HG03342 (cell line): ENCODE data around the gene DNAJC25.
"Not testable (repeated sequence)": the region's sequence is repeated elsewhere in the genome, so short reads cannot be mapped to it uniquely, and the experiment has no call there.

ENCODE experiments used
- ATAC-seq: cut with Tn5 transposase; IDR thresholded peaks from one replicate; pipeline ENCODE4 v1.9.1; 2021; ENCODE audit warnings: mild to moderate bottlenecking, moderate library complexity; ENCODE audit not compliant: unreplicated experiment

Gene DNAJC25

DNA sequence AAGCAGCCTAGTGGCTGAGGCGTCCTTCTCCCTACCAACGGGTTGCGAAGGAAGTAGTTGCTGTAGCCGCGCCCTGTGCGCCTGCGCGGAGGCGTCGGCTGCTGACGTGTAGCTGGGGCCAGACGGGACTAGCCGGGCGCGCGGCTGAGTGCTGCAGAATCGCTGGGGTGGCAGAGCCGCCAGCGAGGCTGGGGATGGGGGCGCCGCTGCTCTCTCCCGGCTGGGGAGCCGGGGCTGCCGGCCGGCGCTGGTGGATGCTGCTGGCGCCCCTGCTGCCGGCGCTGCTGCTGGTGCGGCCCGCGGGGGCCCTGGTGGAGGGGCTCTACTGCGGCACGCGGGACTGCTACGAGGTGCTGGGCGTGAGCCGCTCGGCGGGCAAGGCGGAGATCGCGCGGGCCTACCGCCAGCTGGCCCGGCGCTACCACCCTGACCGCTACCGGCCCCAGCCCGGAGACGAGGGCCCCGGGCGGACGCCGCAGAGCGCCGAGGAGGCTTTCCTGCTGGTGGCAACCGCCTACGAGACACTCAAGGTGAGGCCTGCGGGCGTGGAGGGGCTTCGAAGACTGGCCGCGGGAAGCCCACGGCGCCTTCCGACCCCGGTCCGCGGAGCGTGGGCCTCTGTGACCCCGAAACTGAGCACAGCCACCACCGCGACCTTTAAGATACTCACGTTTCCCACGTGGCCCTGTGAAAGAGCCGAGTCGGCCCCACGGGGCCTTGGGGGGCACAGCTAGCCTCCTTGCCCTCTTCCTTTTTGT is at the start of gene DNAJC25:
DNAJC25 (plus strand) TSS at position 121 of the 758 bp plus-strand sequence; CDS start at position 195, 74 bp downstream.
- ATAC-seq, result peak; percentile 98

DNA sequence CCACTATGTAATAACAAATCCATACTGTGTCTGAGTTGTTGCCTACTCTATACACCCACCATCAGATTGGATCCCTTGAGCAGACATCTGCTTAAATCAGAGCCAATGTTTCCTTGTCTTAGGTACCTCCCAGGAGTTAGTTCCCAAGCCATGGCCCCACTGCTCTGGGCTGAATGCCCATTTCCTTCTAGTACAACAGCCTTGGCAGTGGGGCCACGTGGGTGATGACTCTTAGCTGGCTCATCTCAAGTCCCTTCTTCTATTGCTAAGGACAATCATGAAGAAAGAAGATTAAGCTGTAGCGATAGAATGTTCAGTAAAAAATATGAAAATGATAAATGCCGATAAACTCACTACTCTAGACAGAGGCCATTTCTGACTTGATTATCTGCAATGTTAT is 48.2 kb upstream of the DNAJC25 start:
- ATAC-seq, result no peak

DNA sequence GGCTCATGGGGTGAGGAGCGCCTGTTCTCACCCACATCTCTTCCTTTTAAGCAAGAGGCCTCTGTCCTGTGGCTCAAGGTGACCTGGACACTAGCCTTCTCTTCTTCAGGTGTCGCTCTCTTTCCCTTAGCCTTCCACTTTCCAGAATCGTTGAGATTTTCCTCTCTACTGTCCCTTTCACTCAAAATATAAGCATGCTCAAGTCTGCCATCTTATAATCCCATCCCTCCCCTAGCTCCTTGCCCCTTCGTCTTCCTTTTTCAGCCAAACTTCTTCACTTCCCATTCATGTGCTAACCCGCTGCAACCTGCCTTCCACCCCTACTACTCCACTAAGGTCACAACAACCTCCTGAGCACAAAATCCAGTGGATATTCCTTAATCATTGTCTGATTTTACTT is 44.8 kb upstream of the DNAJC25 start:
- no peak for ATAC-seq

DNA sequence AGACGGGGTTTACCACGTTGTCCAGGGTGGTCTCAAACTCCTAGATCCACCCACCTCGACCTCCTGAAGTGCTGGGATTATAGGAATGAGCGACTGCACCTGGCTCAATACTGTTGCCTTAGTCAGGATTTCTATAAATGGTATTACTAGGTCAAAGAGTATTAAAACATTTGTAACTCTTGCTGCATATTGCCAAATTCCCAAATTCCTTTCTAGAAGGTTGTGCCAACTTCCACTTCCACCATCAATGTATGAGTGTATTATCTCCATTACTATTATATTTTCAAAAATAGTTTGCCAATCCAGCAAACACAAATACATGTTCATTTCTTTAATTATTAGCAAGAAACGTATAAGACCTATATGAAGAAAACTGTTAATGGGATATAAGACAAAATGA is 42.3 kb upstream of the DNAJC25 start:
- ATAC-seq, result no peak

DNA sequence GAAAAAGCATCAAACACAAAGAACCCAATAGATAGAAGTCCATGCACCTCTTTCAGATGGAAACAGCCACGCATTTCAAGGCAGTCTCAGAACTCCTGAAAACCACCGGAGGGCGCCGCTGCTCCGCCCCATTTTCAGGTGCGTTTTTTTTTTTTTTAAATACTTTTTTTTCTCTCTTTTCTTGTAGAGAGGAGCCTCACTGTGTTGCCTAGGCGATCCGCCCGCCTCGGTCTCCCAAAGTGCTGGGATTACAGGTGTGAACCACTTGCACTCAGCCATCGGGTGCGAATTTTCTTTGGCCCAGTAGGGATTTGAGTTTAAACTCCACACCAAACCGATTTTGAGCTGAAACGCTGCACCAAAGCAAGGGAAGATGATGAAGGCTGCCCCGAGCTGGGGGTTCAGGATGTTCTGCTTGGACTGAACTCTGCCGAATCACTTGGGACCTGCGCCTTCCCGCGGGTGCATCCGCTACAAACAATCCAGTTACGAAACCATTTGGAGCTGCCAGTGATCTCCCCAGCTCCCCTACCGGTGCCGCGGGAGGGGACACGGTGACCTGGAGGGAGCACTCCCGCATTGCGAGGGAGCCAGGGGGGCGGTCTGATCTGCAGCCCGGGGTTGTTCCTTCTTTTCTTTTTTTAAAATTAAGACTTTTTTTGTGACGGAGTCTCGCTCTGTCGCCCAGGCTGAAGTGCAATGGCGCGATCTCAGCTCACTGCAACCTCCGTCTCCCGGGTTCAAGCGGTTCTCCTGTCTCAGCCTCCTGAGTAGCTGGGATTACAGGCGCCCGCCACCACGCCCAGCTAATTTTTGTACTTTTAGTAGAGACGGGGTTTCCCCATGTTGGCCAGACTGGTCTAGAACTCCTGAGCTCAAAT is 33.0 kb upstream of the DNAJC25 start:
- peak; percentile 55 for ATAC-seq

DNA sequence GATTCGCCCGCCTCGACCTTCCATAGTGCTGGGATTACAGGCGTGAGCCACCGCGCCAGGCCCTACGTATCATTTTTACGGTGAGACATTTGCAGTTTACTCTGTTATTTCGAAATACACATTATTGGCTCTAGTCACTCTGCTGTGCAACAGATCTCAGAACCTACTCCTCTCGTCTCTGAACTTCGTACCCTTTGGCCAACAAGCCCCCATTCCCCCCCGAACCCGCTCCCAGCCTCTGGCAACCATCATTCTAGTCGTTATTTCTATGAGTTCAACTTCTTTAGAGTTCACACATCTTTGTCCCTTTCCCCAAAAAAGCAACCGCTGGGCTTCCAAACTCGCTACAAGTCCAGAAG is 32.4 kb upstream of the DNAJC25 start:
- ATAC-seq, result peak; percentile 15

DNA sequence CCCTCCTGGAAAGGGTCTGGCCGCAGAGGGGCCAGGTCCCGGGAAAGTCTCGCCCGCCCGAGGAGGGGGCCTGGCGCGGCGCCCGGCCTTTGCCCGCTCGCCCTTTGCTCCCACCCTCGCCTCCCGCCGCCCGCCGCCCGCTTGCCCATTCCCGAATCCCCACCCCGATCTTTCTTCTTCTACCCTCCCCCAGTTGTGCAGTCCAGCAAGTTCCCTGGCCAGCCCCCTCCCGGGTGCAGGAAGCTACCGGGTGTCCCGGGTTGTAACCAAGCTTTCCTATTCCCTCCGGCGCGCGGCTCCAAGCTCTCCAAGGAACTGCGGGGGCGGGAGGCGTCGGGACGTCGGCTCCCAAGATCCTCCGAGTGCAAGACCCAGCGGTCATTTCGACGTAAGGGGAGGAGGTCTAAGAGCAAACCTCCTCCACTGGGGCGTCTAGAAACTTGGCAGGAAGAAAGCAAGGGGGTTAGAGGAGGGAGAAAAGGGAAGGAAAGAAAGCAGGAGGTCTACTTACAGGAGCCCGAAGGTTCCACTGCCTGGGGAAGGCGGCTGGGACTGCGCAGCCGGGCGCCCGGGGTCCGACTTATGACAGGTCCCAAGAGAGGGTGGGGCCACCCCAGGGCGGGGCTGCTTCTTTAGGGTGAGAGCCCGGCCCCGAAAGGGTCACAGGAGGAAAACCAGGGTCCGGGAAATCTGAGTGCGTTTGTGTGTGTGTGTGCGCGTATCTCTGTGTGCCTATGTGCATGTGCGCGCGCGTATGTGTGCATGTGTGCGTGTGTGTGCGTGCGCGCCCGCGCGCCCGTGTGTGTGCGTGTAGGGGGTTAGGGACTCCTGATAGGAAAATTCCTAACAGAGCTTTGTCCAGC is 31.8 kb upstream of the DNAJC25 start, which contains the start of gene PTGR1:
PTGR1 (minus strand) TSS at position 556 of the 863 bp plus-strand sequence. CDS start 2,225 bp downstream, outside the sequence.
- ATAC-seq, result peak; percentile 38

DNA sequence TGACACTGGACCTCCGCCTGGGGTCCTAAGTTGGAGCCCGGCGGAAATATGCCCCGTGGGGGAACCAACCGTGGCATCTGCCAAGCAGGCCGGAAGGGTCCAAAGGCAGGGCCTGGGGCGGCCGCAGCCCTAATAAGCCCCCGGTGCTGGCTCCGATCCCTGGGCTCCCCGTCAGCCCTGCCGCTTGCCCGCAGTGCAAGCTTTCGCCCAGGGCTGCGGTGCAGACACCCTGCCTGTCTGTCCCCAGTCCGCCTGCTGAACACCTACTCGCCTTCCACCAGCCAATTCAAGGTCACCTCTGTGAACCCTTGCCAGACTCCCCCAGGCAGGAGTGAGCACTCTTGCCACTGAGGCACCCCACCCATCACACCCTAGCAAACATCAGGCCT is 31.2 kb upstream of the DNAJC25 start:
- no peak for ATAC-seq

DNA sequence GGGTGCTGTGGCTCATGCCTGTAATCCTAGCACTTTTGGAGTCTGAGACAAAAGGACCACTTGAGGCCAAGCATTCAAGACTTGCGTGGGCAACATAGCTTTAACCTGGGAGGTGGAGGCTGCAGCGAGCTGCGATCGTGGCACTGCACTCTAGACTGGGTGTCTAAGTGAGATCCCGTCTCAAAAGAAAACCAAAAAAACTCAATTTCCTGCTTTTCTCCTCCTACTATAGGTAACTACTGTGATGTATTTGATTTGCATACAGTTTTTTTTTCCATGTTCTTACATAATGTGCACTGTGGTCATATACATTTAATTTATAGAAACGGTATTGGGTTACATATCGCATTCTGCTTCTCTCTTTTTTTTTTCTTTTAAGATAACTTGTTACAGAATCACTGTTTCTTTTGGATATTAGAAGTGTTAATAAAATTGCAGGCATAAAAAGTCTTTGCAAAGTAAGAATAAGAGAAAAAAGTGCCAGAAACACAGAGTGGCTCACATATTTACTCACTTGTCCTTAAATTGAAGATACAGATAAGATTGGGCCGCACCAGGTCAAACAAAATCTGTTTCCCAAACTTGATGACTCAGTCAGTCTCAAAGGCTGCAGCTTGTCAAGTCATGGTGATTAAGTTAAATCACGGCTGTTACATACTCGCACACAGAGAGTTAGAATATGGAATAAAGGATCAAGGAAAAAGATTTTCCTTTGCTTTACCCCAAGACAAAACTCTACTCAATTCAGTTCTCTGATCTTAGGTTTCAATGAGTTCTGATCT is 29.7 kb upstream of the DNAJC25 start:
- no peak for ATAC-seq

DNA sequence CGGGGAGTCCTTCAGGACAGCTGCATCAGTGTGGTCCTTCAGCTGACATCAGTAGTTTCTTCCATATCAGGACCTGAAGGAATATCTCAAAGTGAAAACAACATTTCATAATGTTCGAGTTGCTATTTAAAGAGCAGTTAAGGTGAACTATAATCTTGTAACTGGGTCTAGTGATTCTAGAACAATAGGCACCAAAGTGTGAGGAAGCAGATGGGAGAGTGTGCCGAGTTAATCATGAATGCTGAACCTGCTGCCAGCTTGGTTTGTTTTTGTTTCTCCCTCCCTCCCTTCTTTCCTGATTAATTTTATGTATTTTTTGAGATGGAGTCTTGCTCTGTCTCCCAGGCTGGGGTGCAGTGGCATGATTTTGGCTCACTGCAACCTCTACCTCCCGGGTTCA is 28.1 kb upstream of the DNAJC25 start:
- no peak for ATAC-seq

DNA sequence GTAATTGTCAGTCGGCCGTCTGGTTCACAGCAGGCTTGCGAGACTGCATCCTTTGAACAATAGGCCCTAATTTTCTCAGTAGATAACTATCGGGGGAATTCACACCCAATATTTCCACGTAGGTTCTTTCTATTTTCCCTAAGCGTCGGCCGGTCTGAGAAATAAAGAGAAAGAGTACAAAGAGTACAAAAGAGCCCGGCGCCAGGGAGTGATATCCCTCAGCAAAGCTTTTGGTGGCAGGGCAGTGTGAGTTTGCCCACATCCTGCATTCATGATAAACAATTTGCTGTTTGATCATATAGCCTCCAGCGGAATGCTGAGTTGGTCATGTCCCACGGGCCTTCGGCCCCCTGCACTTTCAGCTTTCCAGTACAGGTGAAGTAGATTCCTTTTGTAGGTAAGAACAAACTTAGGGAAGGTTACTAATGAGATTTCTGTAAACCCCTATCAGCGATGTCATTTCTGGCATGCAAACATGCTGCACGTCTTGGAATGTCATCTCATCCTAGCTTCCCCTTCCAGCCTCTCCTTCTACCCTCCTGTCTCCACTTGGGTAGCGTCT is 27.0 kb upstream of the DNAJC25 start:
- ATAC-seq, result no peak

DNA sequence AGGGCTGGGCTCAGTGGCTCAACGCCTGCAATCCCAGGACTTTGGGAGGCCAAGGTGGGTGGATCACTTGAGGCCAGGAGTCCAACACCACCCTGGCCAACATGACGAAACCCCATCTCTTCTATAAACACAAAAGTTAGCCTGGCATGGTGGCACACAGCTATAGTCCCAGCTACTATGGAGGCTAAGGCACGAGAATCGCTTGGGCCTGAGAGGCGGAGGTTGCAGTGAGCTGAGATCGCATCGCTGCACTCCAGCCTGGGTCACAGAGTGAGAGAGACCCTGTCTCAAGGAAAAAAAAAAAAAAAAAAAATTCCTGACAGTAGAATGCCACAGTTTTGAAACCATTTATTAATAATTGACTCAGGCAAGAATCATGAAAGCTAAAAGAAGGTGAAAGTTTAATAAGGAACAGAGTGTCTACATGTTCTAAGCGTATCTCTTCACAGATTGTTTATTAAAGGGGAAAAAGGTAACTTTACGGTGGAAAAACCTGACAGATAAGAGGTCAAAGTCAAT is 26.0 kb upstream of the DNAJC25 start:
- ATAC-seq, result no peak

DNA sequence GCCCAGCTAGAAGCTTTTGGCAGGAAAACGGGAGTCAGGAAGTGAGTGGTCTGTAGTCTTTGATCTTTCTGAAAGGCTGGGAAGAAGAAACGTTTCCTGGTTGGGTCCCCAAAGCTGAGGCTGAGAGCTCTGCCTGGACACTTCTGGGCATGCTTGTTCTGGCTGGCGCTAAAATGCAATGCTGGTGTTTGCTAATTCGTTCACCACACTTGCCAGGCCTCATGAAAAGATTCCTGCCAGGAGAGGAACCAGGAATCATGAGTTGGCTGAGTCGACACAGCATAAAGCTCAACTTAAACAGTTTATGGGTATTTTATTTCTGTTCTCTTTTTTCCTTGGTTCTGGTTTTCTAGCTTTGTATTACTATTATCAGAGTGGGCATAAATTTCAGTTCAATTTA is 21.0 kb upstream of the DNAJC25 start:
- no peak for ATAC-seq

DNA sequence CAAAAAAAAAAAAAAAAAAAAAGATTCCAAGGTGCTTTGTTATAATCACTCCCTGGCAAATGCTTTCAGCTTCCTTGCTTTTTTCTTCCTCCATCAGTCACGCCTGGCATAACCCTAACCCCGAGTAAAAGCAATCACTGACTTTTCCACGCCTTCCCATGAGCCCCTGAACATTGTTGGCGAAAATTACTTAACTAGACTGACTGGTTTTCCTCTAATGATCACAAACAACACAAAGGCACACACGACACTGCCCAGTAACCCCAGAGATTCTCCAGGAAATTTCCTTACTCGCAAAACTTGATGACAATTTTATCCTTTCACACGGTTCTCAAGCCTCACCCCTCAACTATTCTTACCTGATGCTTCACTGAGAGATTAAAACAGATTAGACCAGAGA is 20.3 kb upstream of the DNAJC25 start:
- no peak for ATAC-seq

DNA sequence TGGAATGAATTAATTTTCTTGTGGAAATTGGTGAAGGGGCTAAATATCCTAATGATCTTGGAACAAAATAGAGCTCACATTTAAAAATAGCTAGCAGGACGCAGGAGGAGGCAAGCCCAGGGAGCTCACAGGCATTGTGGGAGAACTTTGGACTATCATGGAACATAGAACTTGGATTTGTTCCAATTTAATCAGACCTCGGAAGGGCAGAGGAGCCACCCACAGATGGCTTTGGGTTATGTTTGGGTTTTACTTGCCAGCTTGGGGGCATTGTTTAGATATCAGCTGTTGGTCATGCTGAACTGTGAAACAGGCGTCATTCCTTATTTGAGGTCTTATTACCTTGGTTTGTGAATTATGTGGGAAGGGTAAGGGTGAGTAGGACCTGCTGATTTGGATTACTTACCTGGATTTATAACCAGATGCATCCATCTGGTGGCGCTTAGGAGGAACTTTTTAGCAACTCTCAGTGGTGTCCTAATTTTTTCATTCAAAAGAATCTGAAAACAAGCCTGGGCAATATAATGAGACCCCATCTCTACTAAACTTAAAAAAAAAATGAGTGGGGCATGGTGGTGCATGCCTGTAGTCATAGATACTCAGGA is 17.6 kb upstream of the DNAJC25 start:
- ATAC-seq, result no peak

DNA sequence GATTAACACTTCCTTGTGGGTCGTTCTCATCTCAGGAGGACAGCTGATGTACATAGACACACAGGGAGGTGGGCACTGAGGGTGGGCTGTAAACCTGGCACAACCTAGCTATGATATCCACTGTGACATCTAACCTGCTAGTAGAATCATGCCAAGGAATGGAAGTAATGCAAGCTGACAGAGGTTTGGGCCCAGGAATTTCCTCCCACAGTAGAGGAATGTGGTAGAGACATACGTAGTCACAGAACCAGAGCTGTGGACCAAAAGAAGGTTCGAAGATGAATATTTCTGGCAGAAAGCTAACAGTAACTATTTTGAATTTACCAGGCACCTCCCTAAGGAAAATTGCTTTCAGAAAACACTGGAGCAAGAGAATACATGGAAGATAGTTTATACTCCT is 15.2 kb upstream of the DNAJC25 start:
- ATAC-seq, result no peak

DNA sequence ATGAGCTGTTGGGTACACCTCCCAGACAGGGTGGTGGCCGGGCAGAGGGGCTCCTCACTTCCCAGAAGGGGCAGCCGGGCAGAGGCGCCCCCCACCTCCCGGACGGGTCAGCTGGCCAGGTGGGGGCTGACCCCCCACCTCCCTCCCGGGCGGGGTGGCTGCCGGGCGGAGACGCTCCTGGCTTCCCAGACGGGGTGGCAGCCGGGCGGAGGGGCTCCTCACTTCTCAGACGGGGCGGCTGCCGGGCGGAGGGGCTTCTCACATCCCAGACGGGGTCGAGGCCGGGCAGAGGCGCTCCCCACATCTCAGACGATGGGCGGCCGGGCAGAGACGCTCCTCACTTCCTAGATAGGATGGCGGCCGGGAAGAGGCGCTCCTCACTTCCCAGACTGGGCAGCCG is 13.8 kb upstream of the DNAJC25 start:
- ATAC-seq, result not testable (repeated sequence)

DNA sequence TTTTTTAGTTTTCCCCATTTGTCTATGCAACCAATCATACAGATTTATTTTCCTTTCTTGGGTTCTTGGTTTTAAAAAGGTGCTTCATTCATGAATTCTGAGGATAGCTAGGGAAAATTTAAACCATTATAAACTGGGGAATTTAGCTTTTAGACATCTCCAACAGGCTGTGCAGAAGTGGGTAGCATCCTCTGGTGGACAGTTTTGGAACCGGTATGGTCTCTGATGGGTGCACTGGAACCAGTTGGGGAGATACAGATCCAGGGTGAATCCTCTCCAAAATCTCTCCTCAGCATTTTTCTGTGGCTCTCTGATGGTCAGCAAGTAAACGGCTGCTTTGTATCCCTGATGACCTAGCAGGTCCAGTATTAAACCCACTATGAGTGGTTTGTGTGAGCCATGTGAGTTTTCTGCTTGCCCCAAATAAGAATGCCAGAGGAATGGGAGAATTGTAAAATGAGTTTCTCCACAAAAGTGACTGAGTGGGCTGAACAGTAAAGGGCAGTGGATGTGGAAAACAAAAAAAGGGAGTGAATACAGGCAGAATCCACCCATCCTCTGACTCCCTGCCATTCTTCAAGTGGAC is 9.1 kb upstream of the DNAJC25 start:
- peak; percentile 64 for ATAC-seq

DNA sequence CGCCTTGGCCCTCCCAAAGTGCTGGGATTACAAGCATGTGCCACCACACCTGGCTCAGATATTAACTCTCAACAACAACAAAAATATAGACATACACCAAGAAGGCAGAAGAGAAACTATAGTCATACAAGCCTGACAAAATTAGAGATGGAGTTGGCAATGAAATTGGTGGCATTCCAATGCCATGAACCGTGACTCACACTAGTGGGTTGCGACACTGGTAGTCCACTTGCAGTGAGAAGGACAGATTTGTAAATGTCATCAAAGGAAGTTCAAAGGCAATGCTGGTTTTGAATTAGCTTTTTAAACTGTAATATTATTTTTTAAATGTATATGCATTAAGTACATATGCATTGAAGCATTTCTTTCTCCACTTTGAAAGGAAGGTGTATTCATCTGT is 8.5 kb upstream of the DNAJC25 start:
- no peak for ATAC-seq
